ENCODE results near the gene OXCT2. TPM values are rescaled to one million over a fixed set of nuclear protein-coding genes. Genes with fewer than 3 reads are reported as not detected.

Gene OXCT2
- total RNA-seq, 1 donor from 2014 or later, result 0.36 TPM

GRCh38 chr1:39754026-39754570, 17.1 kb downstream of the OXCT2 start:
- peaks cover 35% of the 10 kb centered on the region for H3K36me3 Mint-ChIP-seq (ENCODE audit: low read depth, unreplicated experiment)
- H3K36me3 ChIP-seq (ENCODE audit: insufficient read depth, low read length), result peaks cover 44% of the 10 kb centered on the region

GRCh38 chr1:39753132-39754025, 17.8 kb downstream of the OXCT2 start:
- no peak overlapping the region for H3K4me3 ChIP-seq (ENCODE audit: insufficient read depth, low read depth, low read length)
- no peaks in the 10 kb centered on the region for H3K9me3 ChIP-seq (ENCODE audit: insufficient read depth, low read depth, low read length)
- H3K4me1 ChIP-seq (ENCODE audit: insufficient read depth, low read length), result no peaks in the 10 kb centered on the region
- H3K36me3 ChIP-seq (ENCODE audit: insufficient read depth, low read length), result peaks cover 46% of the 10 kb centered on the region
- no peak overlapping the region for H3K4me2 ChIP-seq (ENCODE audit: low read length)
- H4K20me1 ChIP-seq (ENCODE audit: insufficient read depth, low read length), result peaks cover 11% of the 10 kb centered on the region
- H3K27me3 ChIP-seq (ENCODE audit: insufficient read depth, low read length), result no peaks in the 10 kb centered on the region
- Mint-ChIP-seq H3K27ac (ENCODE audit: unreplicated experiment) (no peak overlapping the region), H3K4me3 (ENCODE audit: unreplicated experiment) (no peak overlapping the region), H3K36me3 (ENCODE audit: low read depth, unreplicated experiment) (peaks cover 36% of the 10 kb centered on the region), H3K27me3 (ENCODE audit: low read depth, unreplicated experiment) (no peaks in the 10 kb centered on the region), H3K4me1 (ENCODE audit: low read depth, unreplicated experiment) (no peaks in the 10 kb centered on the region), H3K9me3 (ENCODE audit: unreplicated experiment) (no peaks in the 10 kb centered on the region)
- no peaks in the 10 kb centered on the region for H3K79me2 ChIP-seq (ENCODE audit: insufficient read depth, low read length)
- H3K27ac ChIP-seq (ENCODE audit: low read depth, low read length), result no peak overlapping the region
- H3K9ac ChIP-seq (ENCODE audit: low read length), result no peak overlapping the region
- DNase-seq (ENCODE audit: low read depth) (no peak), FAIRE-seq (no peak)
- H2AFZ ChIP-seq (ENCODE audit: low read depth, low read length), result no peak overlapping the region
- TF ChIP-seq EZH2 (IDR thresholded peaks at IDR 0.05; ENCODE audit: insufficient read depth, low read length) (no peak), CTCF (IDR thresholded peaks at IDR 0.05; ENCODE audit: insufficient read depth, low read depth, low read length) (no peak)

More at GRCh38 chr1:39754026-39754570, 17.1 kb downstream of the OXCT2 start:
- Histone ChIP-seq H3K4me1 (ENCODE audit: insufficient read depth, low read length) (no peaks in the 10 kb centered on the region), H3K4me2 (ENCODE audit: low read length) (no peak overlapping the region), H3K27me3 (ENCODE audit: insufficient read depth, low read length) (no peaks in the 10 kb centered on the region), H3K79me2 (ENCODE audit: insufficient read depth, low read length) (no peaks in the 10 kb centered on the region), H3K9me3 (ENCODE audit: insufficient read depth, low read depth, low read length) (no peaks in the 10 kb centered on the region), H3K27ac (ENCODE audit: low read depth, low read length) (no peak overlapping the region), H2AFZ (ENCODE audit: low read depth, low read length) (no peak overlapping the region), H4K20me1 (ENCODE audit: insufficient read depth, low read length) (peaks cover 11% of the 10 kb centered on the region), H3K9ac (ENCODE audit: low read length) (no peak overlapping the region), H3K4me3 (ENCODE audit: insufficient read depth, low read depth, low read length) (no peak overlapping the region)
- Mint-ChIP-seq H3K27ac (ENCODE audit: unreplicated experiment) (no peak overlapping the region), H3K4me1 (ENCODE audit: low read depth, unreplicated experiment) (peaks cover under 1% of the 10 kb centered on the region), H3K27me3 (ENCODE audit: low read depth, unreplicated experiment) (no peaks in the 10 kb centered on the region), H3K4me3 (ENCODE audit: unreplicated experiment) (no peak overlapping the region), H3K9me3 (ENCODE audit: unreplicated experiment) (no peaks in the 10 kb centered on the region)
- no peak for TF ChIP-seq CTCF (IDR thresholded peaks at IDR 0.05; ENCODE audit: insufficient read depth, low read depth, low read length)
- DNase-seq (ENCODE audit: low read depth), result no peak
- no peak for FAIRE-seq

- peaks cover 35% of the 10 kb centered on the region for H3K36me3 Mint-ChIP-seq (ENCODE audit: low read depth, unreplicated experiment)
- peaks cover 45% of the 10 kb centered on the region for H3K36me3 ChIP-seq (ENCODE audit: insufficient read depth, low read length)
Observed at GRCh38 chr1:39752703-39753102, 18.4 kb downstream of the OXCT2 start.

More at GRCh38 chr1:39752703-39753102, 18.4 kb downstream of the OXCT2 start:
- no peaks in the 10 kb centered on the region for H3K79me2 ChIP-seq (ENCODE audit: insufficient read depth, low read length)
- H3K9ac ChIP-seq (ENCODE audit: low read length), result no peak overlapping the region
- TF ChIP-seq CTCF (IDR thresholded peaks at IDR 0.05; ENCODE audit: insufficient read depth, low read depth, low read length) (no peak), EZH2 (IDR thresholded peaks at IDR 0.05; ENCODE audit: insufficient read depth, low read length) (no peak)
- Mint-ChIP-seq H3K9me3 (ENCODE audit: unreplicated experiment) (no peaks in the 10 kb centered on the region), H3K27ac (ENCODE audit: unreplicated experiment) (no peak overlapping the region), H3K27me3 (ENCODE audit: low read depth, unreplicated experiment) (no peaks in the 10 kb centered on the region), H3K4me1 (ENCODE audit: low read depth, unreplicated experiment) (no peaks in the 10 kb centered on the region), H3K4me3 (ENCODE audit: unreplicated experiment) (no peak overlapping the region)
- no peaks in the 10 kb centered on the region for H3K9me3 ChIP-seq (ENCODE audit: insufficient read depth, low read depth, low read length)
- H3K27me3 ChIP-seq (ENCODE audit: insufficient read depth, low read length), result no peaks in the 10 kb centered on the region
- no peak overlapping the region for H3K4me3 ChIP-seq (ENCODE audit: insufficient read depth, low read depth, low read length)
- no peak overlapping the region for H3K27ac ChIP-seq (ENCODE audit: low read depth, low read length)
- no peaks in the 10 kb centered on the region for H3K4me1 ChIP-seq (ENCODE audit: insufficient read depth, low read length)
- no peak for FAIRE-seq
- DNase-seq (ENCODE audit: low read depth), result no peak
- H4K20me1 ChIP-seq (ENCODE audit: insufficient read depth, low read length), result peaks cover 11% of the 10 kb centered on the region
- no peak overlapping the region for H2AFZ ChIP-seq (ENCODE audit: low read depth, low read length)
- H3K4me2 ChIP-seq (ENCODE audit: low read length), result no peak overlapping the region

All from astrocyte (in vitro differentiated cells and primary cell).